GM19397 (cell line): Measurements from ENCODE around the gene TAF11L4.
"Not testable (repeated sequence)": the region's sequence is repeated elsewhere in the genome, so short reads cannot be mapped to it uniquely, and the experiment has no call there.

Experiments
- ATAC-seq: cut with Tn5 transposase; IDR thresholded peaks from one replicate; pipeline ENCODE4 v1.9.1; 2021; ENCODE audit warnings: mild to moderate bottlenecking, moderate library complexity; ENCODE audit not compliant: unreplicated experiment

The TAF11L4 gene

DNA sequence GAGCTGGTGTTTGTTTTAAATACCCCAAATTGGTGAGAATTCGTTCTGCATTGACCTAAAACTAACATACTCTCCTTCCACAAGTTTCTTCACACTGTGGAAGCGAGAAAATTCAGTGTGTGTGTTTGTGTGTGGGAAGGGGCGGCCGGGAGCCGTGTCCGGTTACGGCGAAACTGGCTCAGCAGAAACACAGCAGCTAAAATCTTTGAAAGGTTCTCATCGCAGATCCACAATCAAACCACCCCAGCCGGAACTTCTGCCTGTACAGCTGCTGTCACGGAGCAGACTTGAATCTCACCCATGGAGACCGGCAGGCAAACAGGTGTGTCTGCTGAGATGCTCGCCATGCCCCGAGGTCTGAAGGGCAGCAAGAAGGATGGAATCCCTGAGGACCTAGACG lies at the start of gene TAF11L4:
TAF11L4 (plus strand) TSS at position 301 of the 400 bp plus-strand sequence.
- not testable (repeated sequence) for ATAC-seq

GRCh38 chr5:17475064-17475463 lies 46.5 kb upstream of the TAF11L4 start:
- ATAC-seq = not testable (repeated sequence)

- no peak for ATAC-seq
Measured at GRCh38 chr5:17477043-17477442, 44.6 kb upstream of the TAF11L4 start.

GRCh38 chr5:17477573-17478265 lies 43.9 kb upstream of the TAF11L4 start:
- ATAC-seq = no peak

GRCh38 chr5:17481378-17481777 lies 40.2 kb upstream of the TAF11L4 start:
- ATAC-seq = no peak

DNA sequence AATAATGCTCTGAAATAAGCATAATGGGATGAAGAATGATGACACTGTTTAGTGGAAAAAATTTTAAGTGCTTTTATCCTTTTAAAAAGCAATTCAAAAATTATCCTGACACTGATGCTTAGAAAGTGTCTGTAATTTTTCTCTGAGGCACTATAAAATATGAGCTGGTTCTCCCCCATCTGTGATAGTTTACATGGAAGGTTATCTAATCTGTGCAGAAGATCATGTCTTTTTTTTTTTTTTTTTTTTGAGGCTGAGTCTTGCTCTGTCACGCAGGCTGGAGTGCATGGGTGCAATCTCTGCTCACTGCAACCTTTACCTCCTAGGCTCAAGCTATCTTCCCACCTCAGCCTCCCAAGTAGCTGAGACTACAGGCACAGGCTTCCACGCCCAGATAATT lies 38.8 kb upstream of the TAF11L4 start:
- no peak for ATAC-seq

- not testable (repeated sequence) for ATAC-seq
Measured at GRCh38 chr5:17486464-17487173, 35.0 kb upstream of the TAF11L4 start.

DNA sequence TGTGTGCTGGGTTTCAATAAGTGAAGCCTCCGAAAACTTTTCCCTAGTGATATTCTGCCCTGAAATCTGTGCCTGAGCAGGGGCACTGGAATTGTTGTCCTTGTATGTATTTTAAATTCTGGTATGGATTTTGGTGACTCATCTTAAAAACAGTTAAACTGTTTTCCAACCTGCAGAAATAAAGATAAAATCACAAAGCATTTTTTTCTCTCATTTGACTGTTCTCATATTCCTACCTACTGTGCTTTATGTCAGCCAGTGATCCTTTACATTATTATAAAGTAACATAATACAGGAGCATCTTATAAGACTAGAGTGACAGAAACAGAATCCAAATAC lies 34.5 kb upstream of the TAF11L4 start:
- no peak for ATAC-seq

GRCh38 chr5:17491257-17491656 lies 30.3 kb upstream of the TAF11L4 start:
- ATAC-seq = not testable (repeated sequence)

DNA sequence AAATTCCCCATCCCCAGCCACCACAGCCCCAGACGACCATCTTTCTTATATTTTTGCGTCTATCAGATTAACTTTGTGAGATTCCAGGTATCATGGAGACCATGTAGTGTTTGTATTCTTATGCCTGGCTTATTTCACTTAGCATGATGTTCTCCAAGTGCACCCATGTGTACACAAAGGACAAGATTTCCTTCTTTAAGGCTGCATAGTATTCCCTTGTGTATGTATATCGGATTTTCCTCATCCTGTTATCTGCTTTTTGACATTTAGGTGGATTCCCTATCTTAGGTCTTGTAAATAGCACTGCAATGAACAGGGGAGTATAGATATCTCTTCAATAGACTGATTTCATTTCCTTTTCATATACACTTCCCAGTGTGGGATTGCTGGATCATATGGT lies 28.8 kb upstream of the TAF11L4 start:
- ATAC-seq = no peak

DNA sequence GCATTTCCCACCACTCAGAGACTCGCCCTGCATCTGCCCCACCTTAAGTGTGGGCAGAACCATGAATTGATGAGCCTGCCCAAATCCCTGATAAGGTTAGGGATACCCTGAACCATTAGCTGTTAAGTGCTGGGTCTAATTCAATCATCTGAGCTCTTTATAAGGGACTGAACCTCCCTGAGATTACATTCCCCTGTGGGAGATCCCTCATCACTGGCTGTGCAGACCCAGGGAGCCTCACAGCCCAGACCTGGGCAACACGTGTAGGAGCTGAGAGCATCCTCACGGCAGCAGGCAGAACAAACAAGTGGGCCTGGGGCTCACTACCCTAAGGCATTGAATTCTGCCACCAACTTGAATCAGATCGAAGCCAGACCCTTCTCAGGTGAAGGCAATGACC lies 24.2 kb upstream of the TAF11L4 start:
- no peak for ATAC-seq

GRCh38 chr5:17497931-17498330 lies 23.7 kb upstream of the TAF11L4 start, which contains the start of gene TAF11L2:
TSS of gene TAF11L2 (plus strand) at chr5:17498231.
- ATAC-seq = not testable (repeated sequence)

- no peak for ATAC-seq
Measured at GRCh38 chr5:17511775-17512325, 9.8 kb upstream of the TAF11L4 start.

- not testable (repeated sequence) for ATAC-seq
Measured at GRCh38 chr5:17517526-17517925, 4.1 kb upstream of the TAF11L4 start.

DNA sequence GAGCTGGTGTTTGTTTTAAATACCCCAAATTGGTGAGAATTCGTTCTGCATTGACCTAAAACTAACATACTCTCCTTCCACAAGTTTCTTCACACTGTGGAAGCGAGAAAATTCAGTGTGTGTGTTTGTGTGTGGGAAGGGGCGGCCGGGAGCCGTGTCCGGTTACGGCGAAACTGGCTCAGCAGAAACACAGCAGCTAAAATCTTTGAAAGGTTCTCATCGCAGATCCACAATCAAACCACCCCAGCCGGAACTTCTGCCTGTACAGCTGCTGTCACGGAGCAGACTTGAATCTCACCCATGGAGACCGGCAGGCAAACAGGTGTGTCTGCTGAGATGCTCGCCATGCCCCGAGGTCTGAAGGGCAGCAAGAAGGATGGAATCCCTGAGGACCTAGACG lies 3.5 kb upstream of the TAF11L4 start, which contains the start of gene TAF11L3:
TAF11L3 (plus strand) TSS at position 301 of the 400 bp plus-strand sequence.
- ATAC-seq = not testable (repeated sequence)

GRCh38 chr5:17519508-17519907 lies 2.1 kb upstream of the TAF11L4 start:
- not testable (repeated sequence) for ATAC-seq

GRCh38 chr5:17524935-17525334 lies 3.3 kb downstream of the TAF11L4 start, which contains the start of gene TAF11L5:
TSS of gene TAF11L5 (plus strand) at chr5:17525235.
- not testable (repeated sequence) for ATAC-seq

DNA sequence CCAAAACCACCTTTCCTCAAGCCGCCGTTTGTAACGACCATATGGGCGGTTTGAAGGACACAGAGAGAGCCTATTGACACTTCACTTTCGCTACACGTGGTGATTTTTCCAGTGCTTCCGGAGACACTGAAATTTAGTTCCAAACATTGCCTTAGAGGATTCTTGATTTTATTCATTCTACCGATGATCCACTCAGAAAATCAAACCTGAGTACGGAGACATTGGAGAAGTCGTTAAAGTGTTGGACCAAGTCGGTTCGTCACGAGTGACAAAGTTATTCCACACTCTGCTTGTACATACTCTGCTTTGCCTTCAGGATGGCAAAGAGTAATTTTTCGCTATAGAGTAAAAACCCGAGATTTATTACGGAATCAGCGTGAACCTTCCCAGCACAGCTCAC lies 4.9 kb downstream of the TAF11L4 start:
- ATAC-seq = not testable (repeated sequence)

DNA sequence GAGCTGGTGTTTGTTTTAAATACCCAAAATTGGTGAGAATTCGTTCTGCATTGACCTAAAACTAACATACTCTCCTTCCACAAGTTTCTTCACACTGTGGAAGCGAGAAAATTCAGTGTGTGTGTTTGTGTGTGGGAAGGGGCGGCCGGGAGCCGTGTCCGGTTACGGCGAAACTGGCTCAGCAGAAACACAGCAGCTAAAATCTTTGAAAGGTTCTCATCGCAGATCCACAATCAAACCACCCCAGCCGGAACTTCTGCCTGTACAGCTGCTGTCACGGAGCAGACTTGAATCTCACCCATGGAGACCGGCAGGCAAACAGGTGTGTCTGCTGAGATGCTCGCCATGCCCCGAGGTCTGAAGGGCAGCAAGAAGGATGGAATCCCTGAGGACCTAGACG lies 6.8 kb downstream of the TAF11L4 start, which contains the start of gene TAF11L6:
TAF11L6 (plus strand) TSS at position 301 of the 400 bp plus-strand sequence.
- ATAC-seq = not testable (repeated sequence)
